Activated CD8-positive, alpha-beta T cell treated with anti-CD3 and anti-CD28 coated beads for 36 hours (primary cell): ENCODE data around the gene NAPSA. TPM values are rescaled to one million over a fixed set of nuclear protein-coding genes. Genes with fewer than 3 reads are reported as not detected.

Experiments
- ATAC-seq: fragments of 200-7000 bp; cut with Tn5 transposase; one replicate; pipeline ENCODE4 v1.10.0; 2021; ENCODE audit warnings: mild to moderate bottlenecking, moderate library complexity
- CTCF ChIA-PET: fragments of 350-600 bp; sonication (Branson Sonifier 250); formaldehyde crosslinking; loops from one replicate; lab custom pipeline; 2021; ENCODE audit warnings: antibody characterized with exemption; lab: Charles Lee
- POLR2A ChIA-PET: fragments of 350-600 bp; sonication (Branson Sonifier 250); formaldehyde crosslinking; loops from one replicate; lab custom pipeline; 2021; ENCODE audit warnings: antibody characterized with exemption; lab: Charles Lee
- DNase-seq: peaks from one replicate; pipeline ENCODE4 v3.0.0-alpha.2; 2020
- H3K27ac Mint-ChIP-seq: one replicate; pipeline ENCODE4 v1.8.0; 2021; ENCODE audit warnings: mild to moderate bottlenecking, mixed read lengths
- H3K27me3 Mint-ChIP-seq: one replicate; pipeline ENCODE4 v1.8.0; 2021; ENCODE audit warnings: mixed read lengths
- H3K36me3 Mint-ChIP-seq: one replicate; pipeline ENCODE4 v1.8.0; 2021; ENCODE audit warnings: low read depth, mixed read lengths
- H3K4me1 Mint-ChIP-seq: one replicate; pipeline ENCODE4 v1.8.0; 2021; ENCODE audit warnings: low read depth, mixed read lengths
- H3K4me3 Mint-ChIP-seq: one replicate; pipeline ENCODE4 v1.8.0; 2021; ENCODE audit warnings: mild to moderate bottlenecking, moderate library complexity, mixed read lengths
- H3K9me3 Mint-ChIP-seq: one replicate; pipeline ENCODE4 v1.8.0; 2021; ENCODE audit warnings: mixed read lengths
- CTCF ChIP-seq: fragments of 200-600 bp; IDR thresholded peaks from one replicate; pipeline ENCODE4 v1.8.0; 2022; ENCODE audit warnings: antibody characterized with exemption, mild to moderate bottlenecking
- intact Hi-C: fragments of 100-400 bp; cut with micrococcal nuclease; formaldehyde crosslinking; loops from one replicate; pipeline ENCODE4 v1.10.0; 2022
- total RNA-seq, 2 experiments: library from RNA; stranded (reverse); gene quantifications; one replicate each; pipeline ENCODE4 v1.2.3, GENCODE V29; 2021

The NAPSA gene
- total RNA-seq, 2 experiments from 2014 or later: 18.3 to 20.0 TPM

GRCh38 chr19:50401605-50402450, 36.4 kb upstream of the NAPSA start:
- intact Hi-C loops: no loop called here
- TF ChIP-seq CTCF: no peak
- ChIA-PET POLR2A (interaction anchor here (0.5 to 1.0 kb wide), 2 partner anchors 12 to 15 kb away, joined by 3 read pairs; no protein-coding TSS in a partner anchor), CTCF (no interaction called here)
- no peaks in the 10 kb centered on the region for H3K4me1 Mint-ChIP-seq
- no peaks in the 10 kb centered on the region for H3K27me3 Mint-ChIP-seq
- H3K4me3 Mint-ChIP-seq: no peak overlapping the region
- no peak overlapping the region for H3K27ac Mint-ChIP-seq
- DNase-seq (no peak), ATAC-seq (no peak)
- H3K36me3 Mint-ChIP-seq: peaks cover 33% of the 10 kb centered on the region
- no peaks in the 10 kb centered on the region for H3K9me3 Mint-ChIP-seq

GRCh38 chr19:50399368-50399745, 33.9 kb upstream of the NAPSA start:
- Mint-ChIP-seq H3K9me3 (no peaks in the 10 kb centered on the region), H3K36me3 (peaks cover 26% of the 10 kb centered on the region), H3K4me3 (no peak overlapping the region), H3K27me3 (no peaks in the 10 kb centered on the region), H3K4me1 (no peaks in the 10 kb centered on the region), H3K27ac (no peak overlapping the region)
- no peak for TF ChIP-seq CTCF
- ChIA-PET CTCF (no interaction called here), POLR2A (interaction anchor here (0.9 to 1.2 kb wide), 2 partner anchors 10 kb away, joined by 3 read pairs; no protein-coding TSS in a partner anchor)
- intact Hi-C loops: no loop called here
- ATAC-seq (no peak), DNase-seq (no peak)

GRCh38 chr19:50398675-50399367, 33.4 kb upstream of the NAPSA start:
- ChIA-PET POLR2A (interaction anchor here (0.6 to 1.2 kb wide), 3 partner anchors 10 to 14 kb away, joined by 3 to 4 read pairs (median 3); no protein-coding TSS in a partner anchor), CTCF (no interaction called here)
- DNase-seq (no peak), ATAC-seq (no peak)
- Mint-ChIP-seq H3K27ac (no peak overlapping the region), H3K27me3 (no peaks in the 10 kb centered on the region), H3K4me1 (no peaks in the 10 kb centered on the region), H3K9me3 (no peaks in the 10 kb centered on the region), H3K4me3 (no peak overlapping the region), H3K36me3 (peaks cover 26% of the 10 kb centered on the region)
- no peak for TF ChIP-seq CTCF
- intact Hi-C loops: no loop called here

- H3K36me3 Mint-ChIP-seq: peaks cover 45% of the 10 kb centered on the region
- ATAC-seq: no peak
- H3K4me1 Mint-ChIP-seq: no peaks in the 10 kb centered on the region
- H3K27me3 Mint-ChIP-seq: no peaks in the 10 kb centered on the region
- DNase-seq: no peak
- no peak overlapping the region for H3K4me3 Mint-ChIP-seq
- no peak for TF ChIP-seq CTCF
- no peak overlapping the region for H3K27ac Mint-ChIP-seq
- H3K9me3 Mint-ChIP-seq: no peaks in the 10 kb centered on the region
- ChIA-PET POLR2A (interaction anchor here (0.8 kb wide), 1 partner anchor 16 kb away, joined by 3 read pairs; no protein-coding TSS in a partner anchor), CTCF (no interaction called here)
- intact Hi-C loops: no loop called here
Measured at GRCh38 chr19:50394017-50394416, 28.6 kb upstream of the NAPSA start.

GRCh38 chr19:50393589-50393988, 28.1 kb upstream of the NAPSA start:
- DNase-seq: no peak
- Mint-ChIP-seq H3K9me3 (no peaks in the 10 kb centered on the region), H3K27ac (no peak overlapping the region), H3K36me3 (peaks cover 44% of the 10 kb centered on the region), H3K4me1 (no peaks in the 10 kb centered on the region), H3K4me3 (no peak overlapping the region), H3K27me3 (no peaks in the 10 kb centered on the region)
- no peak for TF ChIP-seq CTCF
- ChIA-PET POLR2A (interaction anchor here (0.8 kb wide), 1 partner anchor 16 kb away, joined by 3 read pairs; no protein-coding TSS in a partner anchor), CTCF (no interaction called here)
- ATAC-seq: no peak
- intact Hi-C loops: no loop called here
